Caco-2 (cell line): ENCODE measurements around the gene DIAPH3. TPM values are rescaled to one million over a fixed set of nuclear protein-coding genes. Genes with fewer than 3 reads are reported as not detected.

Experiments used
- BruUV-seq: library from RNA; stranded (reverse); fragments of 400-500 nt; replicated peaks from 2 replicates; lab custom pipeline; 2021; lab: Mats Ljungman, UMichigan
- CTCF ChIA-PET: fragments of 300-600 bp; sonication (Branson Sonifier 250); formaldehyde crosslinking; loops from one replicate; lab custom pipeline; 2022; ENCODE audit warnings: antibody characterized with exemption; lab: Charles Lee
- POLR2A ChIA-PET: fragments of 300-600 bp; sonication (Branson Sonifier 250); formaldehyde crosslinking; loops from one replicate; lab custom pipeline; 2022; ENCODE audit warnings: antibody characterized with exemption; lab: Charles Lee
- DNase-seq, 2 experiments: peaks; one replicate each; pipeline versions ENCODE4 v3.0.0 to v3.0.0-alpha.2; 2020 to 2022
- H3K27me3 ChIP-seq: replicated peaks from 2 replicates; pipeline ENCODE4 v1.6.0; 2011; ENCODE audit warnings: low read length; ENCODE audit not compliant: control insufficient read depth, insufficient read depth
- H3K36me3 ChIP-seq: 2 replicates; pipeline ENCODE4 v1.5.1; 2011; ENCODE audit warnings: low read length; ENCODE audit not compliant: control insufficient read depth, insufficient read depth
- H3K4me1 ChIP-seq: fragments of 250-450 bp; sonication (Bioruptor Pico); 2 replicates; pipeline ENCODE4 v1.5.1; 2020; ENCODE audit warnings: mild to moderate bottlenecking
- H3K4me3 ChIP-seq: 2 replicates; pipeline ENCODE4 v1.5.1; 2011; ENCODE audit warnings: low read depth, mild to moderate bottlenecking, control low read depth, low read length
- H3K9me3 ChIP-seq: fragments of 250-450 bp; sonication (Bioruptor Pico); 2 replicates; pipeline ENCODE4 v1.5.1; 2020; ENCODE audit warnings: mild to moderate bottlenecking, moderate library complexity
- H3K27ac Mint-ChIP-seq: one replicate; pipeline ENCODE4 v1.8.0; 2022; ENCODE audit warnings: mixed read lengths; ENCODE audit not compliant: unreplicated experiment
- H3K27me3 Mint-ChIP-seq: one replicate; pipeline ENCODE4 v1.8.0; 2022; ENCODE audit warnings: mixed read lengths; ENCODE audit not compliant: insufficient read depth, unreplicated experiment
- H3K36me3 Mint-ChIP-seq: one replicate; pipeline ENCODE4 v1.8.0; 2022; ENCODE audit warnings: mild to moderate bottlenecking, mixed read lengths; ENCODE audit not compliant: insufficient read depth, unreplicated experiment
- H3K4me1 Mint-ChIP-seq: one replicate; pipeline ENCODE4 v1.8.0; 2022; ENCODE audit warnings: low read depth, mixed read lengths; ENCODE audit not compliant: unreplicated experiment
- H3K4me3 Mint-ChIP-seq: one replicate; pipeline ENCODE4 v1.8.0; 2022; ENCODE audit warnings: mild to moderate bottlenecking, moderate library complexity, mixed read lengths; ENCODE audit not compliant: unreplicated experiment
- H3K9me3 Mint-ChIP-seq: one replicate; pipeline ENCODE4 v1.8.0; 2022; ENCODE audit warnings: mixed read lengths; ENCODE audit not compliant: unreplicated experiment
- CTCF ChIP-seq, 2 experiments: fragments of 200-600 bp in 1 of 2; IDR thresholded peaks; 1 replicate in 1 of 2; 2 replicates in 1 of 2; pipeline versions ENCODE4 v1.5.1 to v1.8.0; 2011 to 2022; ENCODE audit warnings: antibody characterized with exemption in 1 of 2, control low read depth in 1 of 2, inconsistent platforms in 1 of 2, low read depth in 1 of 2, low read length in 1 of 2, mild to moderate bottlenecking in 1 of 2, moderate library complexity in 1 of 2; ENCODE audit not compliant: insufficient read depth in 1 of 2, severe bottlenecking in 1 of 2, unreplicated experiment in 1 of 2
- intact Hi-C: fragments of 100-400 bp; cut with micrococcal nuclease; formaldehyde crosslinking; loops from one replicate; pipeline ENCODE4 v1.10.0; 2022; ENCODE audit not compliant: unreplicated experiment
- total RNA-seq: library from RNA; stranded (reverse); gene quantifications from 2 replicates; pipeline ENCODE4 v1.2.3, GENCODE V29; 2022

The DIAPH3 gene
- total RNA-seq, 1 experiment from 2014 or later: 60.6 TPM

GRCh38 chr13:59839186-59839585, 324.5 kb downstream of the DIAPH3 start:
- no TSS peak for BruUV-seq
- Mint-ChIP-seq H3K9me3 (no peaks in the 10 kb centered on the region), H3K4me3 (no peak overlapping the region), H3K4me1 (peaks cover 48% of the 10 kb centered on the region), H3K27me3 (no peaks in the 10 kb centered on the region), H3K36me3 (peaks cover 26% of the 10 kb centered on the region), H3K27ac (no peak overlapping the region)
- no peaks in the 10 kb centered on the region for H3K9me3 ChIP-seq
- no peak overlapping the region for H3K4me3 ChIP-seq
- no peak for TF ChIP-seq CTCF (IDR thresholded peaks at IDR 0.05; ENCODE audit: insufficient read depth in 1 of 2, low read depth in 1 of 2, low read length in 1 of 2, severe bottlenecking in 1 of 2, unreplicated experiment in 1 of 2)
- no peak for DNase-seq
- intact Hi-C loops: loop anchor here (5.0 kb wide), 1 partner anchor 388 kb away; no protein-coding TSS in a partner anchor
- CTCF ChIA-PET: no interaction called here
- peaks cover 88% of the 10 kb centered on the region for H3K4me1 ChIP-seq
- no peaks in the 10 kb centered on the region for H3K27me3 ChIP-seq
- no peaks in the 10 kb centered on the region for H3K36me3 ChIP-seq
- POLR2A ChIA-PET: no interaction called here

DNA sequence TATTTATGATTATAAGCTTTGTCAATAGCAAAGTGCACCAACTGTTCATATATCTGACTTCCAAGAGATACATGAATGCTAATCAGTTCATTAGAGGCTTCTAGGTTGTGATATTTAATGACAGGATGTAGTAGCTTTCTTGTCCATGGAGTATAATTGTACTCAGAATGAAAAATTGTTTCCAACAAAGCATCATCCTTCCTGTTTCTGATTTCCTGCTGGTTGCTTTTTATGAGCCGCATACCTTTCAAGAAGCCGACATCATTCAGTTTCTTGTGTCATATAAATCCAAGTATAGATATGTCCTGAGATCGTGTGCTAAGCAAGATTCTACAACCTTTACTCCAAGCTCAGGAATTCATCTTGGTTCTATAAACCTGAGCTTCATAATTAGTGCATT, 326.6 kb downstream of the DIAPH3 start:
- ChIA-PET POLR2A (no interaction called here), CTCF (interaction anchor here (1.2 kb wide), 1 partner anchor 155 kb away, joined by 5 read pairs; no protein-coding TSS in a partner anchor)
- H3K4me3 Mint-ChIP-seq: peak overlapping the region; percentile 33
- Histone ChIP-seq H3K4me3 (no peak overlapping the region), H3K27me3 (no peaks in the 10 kb centered on the region), H3K4me1 (peaks cover 70% of the 10 kb centered on the region), H3K36me3 (no peaks in the 10 kb centered on the region), H3K9me3 (no peaks in the 10 kb centered on the region)
- no peaks in the 10 kb centered on the region for H3K27me3 Mint-ChIP-seq
- intact Hi-C loops: loop anchor here (1.0 to 5.0 kb wide), 5 partner anchors 8 to 390 kb away; no protein-coding TSS in a partner anchor
- no peaks in the 10 kb centered on the region for H3K9me3 Mint-ChIP-seq
- peak overlapping the region; percentile 75 for H3K27ac Mint-ChIP-seq
- H3K4me1 Mint-ChIP-seq: peaks cover 29% of the 10 kb centered on the region
- DNase-seq: peak; percentile 48 to 71
- BruUV-seq: no TSS peak
- H3K36me3 Mint-ChIP-seq: peaks cover 13% of the 10 kb centered on the region
- no peak for TF ChIP-seq CTCF (IDR thresholded peaks at IDR 0.05; ENCODE audit: insufficient read depth in 1 of 2, low read depth in 1 of 2, low read length in 1 of 2, severe bottlenecking in 1 of 2, unreplicated experiment in 1 of 2)

GRCh38 chr13:59835569-59835968, 328.2 kb downstream of the DIAPH3 start:
- ChIA-PET CTCF (interaction anchor here (1.0 kb wide), 1 partner anchor 155 kb away, joined by 3 read pairs; no protein-coding TSS in a partner anchor), POLR2A (no interaction called here)
- intact Hi-C loops: loop anchor here (5.0 kb wide), 1 partner anchor 392 kb away; no protein-coding TSS in a partner anchor
- H3K27me3 Mint-ChIP-seq: no peaks in the 10 kb centered on the region
- Histone ChIP-seq H3K9me3 (no peaks in the 10 kb centered on the region), H3K27me3 (no peaks in the 10 kb centered on the region), H3K4me1 (peaks cover 65% of the 10 kb centered on the region), H3K36me3 (no peaks in the 10 kb centered on the region), H3K4me3 (no peak overlapping the region)
- H3K27ac Mint-ChIP-seq: peak overlapping the region; percentile 97
- no TSS peak for BruUV-seq
- H3K9me3 Mint-ChIP-seq: no peaks in the 10 kb centered on the region
- no peak for DNase-seq
- H3K4me1 Mint-ChIP-seq: peaks cover 23% of the 10 kb centered on the region
- no peak for TF ChIP-seq CTCF (IDR thresholded peaks at IDR 0.05; ENCODE audit: insufficient read depth in 1 of 2, low read depth in 1 of 2, low read length in 1 of 2, severe bottlenecking in 1 of 2, unreplicated experiment in 1 of 2)
- H3K36me3 Mint-ChIP-seq: peaks cover 7% of the 10 kb centered on the region
- H3K4me3 Mint-ChIP-seq: peak overlapping the region; percentile 46
